RWPE2 (cell line): ENCODE results near the gene GLRA2.

ENCODE experiments used
- ATAC-seq: fragments of 200-7000 bp; cut with Tn5 transposase; 3 replicates; pipeline ENCODE4 v1.9.1; 2021; ENCODE audit warnings: low read depth
- DNase-seq: peaks from one replicate; pipeline ENCODE4 v3.0.0-alpha.2; 2020; ENCODE audit warnings: low spot score
- H3K27ac ChIP-seq: fragments of 450-650 bp; 2 replicates; pipeline ENCODE4 v1.5.1; 2017; ENCODE audit warnings: mild to moderate bottlenecking; ENCODE audit not compliant: poor library complexity, severe bottlenecking
- H3K27me3 ChIP-seq: fragments of 250-450 bp; sonication (Bioruptor Pico); 2 replicates; pipeline ENCODE4 v1.5.1; 2021; ENCODE audit warnings: mild to moderate bottlenecking, moderate library complexity; ENCODE audit not compliant: insufficient read depth, poor library complexity, severe bottlenecking
- H3K36me3 ChIP-seq: fragments of 250-450 bp; sonication (Bioruptor Pico); 2 replicates; pipeline ENCODE4 v1.5.1; 2020; ENCODE audit warnings: low read depth, mild to moderate bottlenecking, moderate library complexity
- H3K4me1 ChIP-seq: fragments of 250-450 bp; sonication (Bioruptor Pico); 2 replicates; pipeline ENCODE4 v1.5.1; 2021; ENCODE audit warnings: mild to moderate bottlenecking, moderate library complexity; ENCODE audit not compliant: insufficient read depth, poor library complexity, severe bottlenecking
- H3K4me3 ChIP-seq: fragments of 250-450 bp; sonication (Bioruptor Pico); 2 replicates; pipeline ENCODE4 v1.5.1; 2021; ENCODE audit warnings: mild to moderate bottlenecking, moderate library complexity; ENCODE audit not compliant: severe bottlenecking
- H3K9me3 ChIP-seq: fragments of 250-450 bp; sonication (Bioruptor Pico); 2 replicates; pipeline ENCODE4 v1.5.1; 2021; ENCODE audit warnings: mild to moderate bottlenecking, moderate library complexity; ENCODE audit not compliant: severe bottlenecking
- CTCF ChIP-seq: fragments of 450-650 bp; IDR thresholded peaks from one replicate; pipeline ENCODE4 v1.5.1; 2017; ENCODE audit warnings: mild to moderate bottlenecking, moderate library complexity; ENCODE audit not compliant: poor library complexity, severe bottlenecking

GLRA2 gene

GRCh38 chrX:14590216-14590615 is 60.9 kb downstream of the GLRA2 start:
- Histone ChIP-seq H3K4me3 (no peak overlapping the region), H3K36me3 (no peaks in the 10 kb centered on the region), H3K27me3 (no peaks in the 10 kb centered on the region), H3K4me1 (no peaks in the 10 kb centered on the region), H3K27ac (no peak overlapping the region), H3K9me3 (no peaks in the 10 kb centered on the region)
- ATAC-seq (no peak), DNase-seq (no peak)
- TF ChIP-seq CTCF, result no peak

GRCh38 chrX:14590693-14591424 is 61.5 kb downstream of the GLRA2 start:
- no peaks in the 10 kb centered on the region for H3K27me3 ChIP-seq
- H3K36me3 ChIP-seq, result no peaks in the 10 kb centered on the region
- H3K27ac ChIP-seq, result no peak overlapping the region
- H3K9me3 ChIP-seq, result no peaks in the 10 kb centered on the region
- H3K4me3 ChIP-seq, result no peak overlapping the region
- DNase-seq, result no peak
- no peak for TF ChIP-seq CTCF
- H3K4me1 ChIP-seq, result no peaks in the 10 kb centered on the region
- ATAC-seq, result no peak

GRCh38 chrX:14591976-14592375 is 62.6 kb downstream of the GLRA2 start:
- H3K27ac ChIP-seq, result no peak overlapping the region
- H3K4me3 ChIP-seq, result no peak overlapping the region
- no peak for TF ChIP-seq CTCF
- H3K27me3 ChIP-seq, result no peaks in the 10 kb centered on the region
- H3K36me3 ChIP-seq, result no peaks in the 10 kb centered on the region
- ATAC-seq, result no peak
- H3K4me1 ChIP-seq, result no peaks in the 10 kb centered on the region
- no peaks in the 10 kb centered on the region for H3K9me3 ChIP-seq
- DNase-seq, result no peak

- TF ChIP-seq CTCF, result no peak
- DNase-seq (no peak), ATAC-seq (no peak)
- H3K9me3 ChIP-seq, result no peaks in the 10 kb centered on the region
- H3K36me3 ChIP-seq, result no peaks in the 10 kb centered on the region
- H3K27ac ChIP-seq, result no peak overlapping the region
- no peaks in the 10 kb centered on the region for H3K4me1 ChIP-seq
- H3K4me3 ChIP-seq, result no peak overlapping the region
- no peaks in the 10 kb centered on the region for H3K27me3 ChIP-seq
Measured at GRCh38 chrX:14594521-14594920, 65.2 kb downstream of the GLRA2 start.

- Histone ChIP-seq H3K27ac (no peak overlapping the region), H3K4me3 (no peak overlapping the region), H3K4me1 (no peaks in the 10 kb centered on the region), H3K36me3 (no peaks in the 10 kb centered on the region), H3K27me3 (no peaks in the 10 kb centered on the region), H3K9me3 (no peaks in the 10 kb centered on the region)
- DNase-seq (no peak), ATAC-seq (no peak)
- TF ChIP-seq CTCF, result no peak
Measured at GRCh38 chrX:14598330-14598729, 69.0 kb downstream of the GLRA2 start.
